ENCODE measurements around the gene TMEM163.
"Not testable (repeated sequence)": the region's sequence is repeated elsewhere in the genome, so short reads cannot be mapped to it uniquely, and the experiment has no call there.

TMEM163 gene

GRCh38 chr2:134573085-134573370 lies 145.8 kb downstream of the TMEM163 start:
- DNase-seq: no peak

- no peak for DNase-seq
Measured at GRCh38 chr2:134572314-134573084, 146.3 kb downstream of the TMEM163 start.

- DNase-seq: no peak
Measured at GRCh38 chr2:134570676-134571075, 148.1 kb downstream of the TMEM163 start.

- no peak for DNase-seq
Measured at GRCh38 chr2:134568413-134568812, 150.4 kb downstream of the TMEM163 start.

- DNase-seq: no peak
Measured at GRCh38 chr2:134567666-134568065, 151.1 kb downstream of the TMEM163 start.

GRCh38 chr2:134564955-134565354 lies 153.8 kb downstream of the TMEM163 start:
- DNase-seq: not testable (repeated sequence)

- DNase-seq: no peak
Measured at GRCh38 chr2:134564549-134564948, 154.3 kb downstream of the TMEM163 start.

- no peak for DNase-seq
Measured at GRCh38 chr2:134558208-134558830, 160.5 kb downstream of the TMEM163 start.

GRCh38 chr2:134555411-134555810 lies 163.4 kb downstream of the TMEM163 start:
- DNase-seq: no peak

GRCh38 chr2:134553657-134554056 lies 165.1 kb downstream of the TMEM163 start:
- no peak for DNase-seq

- no peak for DNase-seq
Measured at GRCh38 chr2:134550566-134551164, 168.1 kb downstream of the TMEM163 start.

- DNase-seq: no peak
Measured at GRCh38 chr2:134549104-134549503, 169.7 kb downstream of the TMEM163 start.

GRCh38 chr2:134540990-134541389 lies 177.8 kb downstream of the TMEM163 start:
- no peak for DNase-seq

GRCh38 chr2:134539981-134540380 lies 178.8 kb downstream of the TMEM163 start:
- peak; percentile 75 for DNase-seq

- no peak for DNase-seq
Measured at GRCh38 chr2:134537702-134538101, 181.1 kb downstream of the TMEM163 start.

- no peak for DNase-seq
Measured at GRCh38 chr2:134537121-134537520, 181.7 kb downstream of the TMEM163 start.

- DNase-seq: no peak
Measured at GRCh38 chr2:134536296-134536695, 182.5 kb downstream of the TMEM163 start.

- no peak for DNase-seq
Measured at GRCh38 chr2:134532537-134532936, 186.3 kb downstream of the TMEM163 start.

- DNase-seq: no peak
Measured at GRCh38 chr2:134527381-134527780, 191.4 kb downstream of the TMEM163 start.

- DNase-seq: no peak
Measured at GRCh38 chr2:134522496-134523455, 196.0 kb downstream of the TMEM163 start.

- no peak for DNase-seq
Measured at GRCh38 chr2:134518101-134518500, 200.7 kb downstream of the TMEM163 start.

GRCh38 chr2:134515137-134515536 lies 203.7 kb downstream of the TMEM163 start:
- no peak for DNase-seq

GRCh38 chr2:134513465-134513804 lies 205.4 kb downstream of the TMEM163 start:
- DNase-seq: no peak
